ENCODE data around the gene AIF1L.

AIF1L gene

GRCh38 chr9:131076347-131077195, 19.8 kb upstream of the AIF1L start:
- no peak for DNase-seq (ENCODE audit: low read depth in 2 of 2)

GRCh38 chr9:131078427-131079366, 17.6 kb upstream of the AIF1L start:
- no peak for DNase-seq (ENCODE audit: low read depth in 2 of 2)

- no peak for DNase-seq (ENCODE audit: low read depth in 2 of 2)
Observed at GRCh38 chr9:131080589-131080988, 15.7 kb upstream of the AIF1L start.

- no peak for DNase-seq (ENCODE audit: low read depth in 2 of 2)
Observed at GRCh38 chr9:131081868-131082267, 14.5 kb upstream of the AIF1L start.

- DNase-seq (ENCODE audit: low read depth in 2 of 2) = no peak
Observed at GRCh38 chr9:131082774-131083512, 13.4 kb upstream of the AIF1L start.

- DNase-seq (ENCODE audit: low read depth in 2 of 2) = no peak
Observed at GRCh38 chr9:131084661-131085369, 11.5 kb upstream of the AIF1L start.

- DNase-seq (ENCODE audit: low read depth in 2 of 2) = no peak
Observed at GRCh38 chr9:131085370-131086122, 10.8 kb upstream of the AIF1L start.

GRCh38 chr9:131087354-131087893, 8.9 kb upstream of the AIF1L start:
- DNase-seq (ENCODE audit: low read depth in 2 of 2) = no peak

GRCh38 chr9:131090025-131090787, 6.1 kb upstream of the AIF1L start:
- no peak for DNase-seq (ENCODE audit: low read depth in 2 of 2)

GRCh38 chr9:131091352-131091992, 4.9 kb upstream of the AIF1L start:
- DNase-seq (ENCODE audit: low read depth in 2 of 2) = no peak

- no peak for DNase-seq (ENCODE audit: low read depth in 2 of 2)
Observed at GRCh38 chr9:131092030-131092429, 4.3 kb upstream of the AIF1L start.

GRCh38 chr9:131092548-131093440, 3.5 kb upstream of the AIF1L start:
- no peak for DNase-seq (ENCODE audit: low read depth in 2 of 2)

GRCh38 chr9:131094015-131094414, 2.3 kb upstream of the AIF1L start:
- no peak for DNase-seq (ENCODE audit: low read depth in 2 of 2)

GRCh38 chr9:131094622-131095021, 1.7 kb upstream of the AIF1L start:
- no peak for DNase-seq (ENCODE audit: low read depth in 2 of 2)

GRCh38 chr9:131095666-131096268, 564 bp upstream of the AIF1L start:
- no peak for DNase-seq (ENCODE audit: low read depth in 2 of 2)

GRCh38 chr9:131097126-131097947, 1.0 kb downstream of the AIF1L start:
- no peak for DNase-seq (ENCODE audit: low read depth in 2 of 2)

- DNase-seq (ENCODE audit: low read depth in 2 of 2) = no peak
Observed at GRCh38 chr9:131097948-131098278, 1.6 kb downstream of the AIF1L start.

Measured in stimulated activated CD4-positive, alpha-beta T cell treated with anti-CD3 and anti-CD28 coated beads, Interleukin-4, amount 100 ng/mL, for 48 hours (primary cell).